ENCODE measurements around the gene SLC18A3.

The SLC18A3 gene

GRCh38 chr10:49629431-49629881 lies 19.3 kb downstream of the SLC18A3 start:
- no peak for DNase-seq

DNA sequence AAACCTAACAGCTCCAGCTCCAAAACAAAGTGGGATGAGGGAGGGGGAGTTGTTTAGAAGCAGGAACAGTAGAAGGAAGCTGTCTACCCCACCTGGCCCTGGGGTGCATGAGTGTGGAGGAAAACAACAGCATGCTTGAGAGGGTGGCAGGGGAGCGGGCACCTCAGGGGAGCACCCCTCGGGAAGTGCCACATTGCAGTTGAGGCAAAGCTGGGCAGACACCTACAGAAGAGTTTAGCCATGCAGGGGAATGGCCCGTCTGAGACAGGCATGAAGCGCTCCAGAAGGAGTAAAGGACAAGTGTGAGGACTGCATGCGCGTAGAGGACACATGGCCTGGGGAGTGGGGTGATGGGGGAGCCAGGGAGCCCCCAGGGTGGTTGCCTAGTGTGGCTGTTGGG lies 21.9 kb downstream of the SLC18A3 start:
- DNase-seq = no peak

GRCh38 chr10:49632406-49633317 lies 22.6 kb downstream of the SLC18A3 start:
- no peak for DNase-seq

- no peak for DNase-seq
Measured at GRCh38 chr10:49633327-49634068, 23.4 kb downstream of the SLC18A3 start.

DNA sequence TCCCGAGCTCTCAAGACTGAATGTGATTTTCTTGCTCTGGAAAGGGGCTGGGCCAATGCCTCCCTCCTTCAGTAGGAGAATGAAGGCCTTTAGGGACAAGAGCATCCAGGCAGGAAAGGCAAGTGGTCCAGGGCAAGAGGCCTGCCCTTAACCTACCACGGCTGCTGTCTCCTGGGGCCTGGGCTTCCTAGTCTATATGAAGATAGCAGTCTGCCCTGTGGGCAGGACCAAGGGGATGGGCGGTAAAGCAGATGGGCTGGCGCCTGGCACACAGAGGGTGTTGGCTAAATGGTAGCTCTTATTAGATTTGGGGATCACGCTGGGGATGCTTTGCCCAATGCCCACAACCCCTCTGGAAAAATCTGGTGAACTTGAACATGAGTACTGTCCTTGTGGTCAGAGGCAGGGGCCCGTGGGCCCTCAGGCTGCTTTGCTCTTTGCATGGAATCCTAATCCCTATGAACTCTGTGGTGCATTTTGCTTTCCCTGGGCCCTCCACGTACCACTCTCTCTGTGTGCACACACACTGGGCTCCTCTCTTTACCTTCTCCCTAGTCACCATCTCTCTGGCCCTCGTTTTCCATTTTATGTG lies 24.1 kb downstream of the SLC18A3 start:
- no peak for DNase-seq

DNA sequence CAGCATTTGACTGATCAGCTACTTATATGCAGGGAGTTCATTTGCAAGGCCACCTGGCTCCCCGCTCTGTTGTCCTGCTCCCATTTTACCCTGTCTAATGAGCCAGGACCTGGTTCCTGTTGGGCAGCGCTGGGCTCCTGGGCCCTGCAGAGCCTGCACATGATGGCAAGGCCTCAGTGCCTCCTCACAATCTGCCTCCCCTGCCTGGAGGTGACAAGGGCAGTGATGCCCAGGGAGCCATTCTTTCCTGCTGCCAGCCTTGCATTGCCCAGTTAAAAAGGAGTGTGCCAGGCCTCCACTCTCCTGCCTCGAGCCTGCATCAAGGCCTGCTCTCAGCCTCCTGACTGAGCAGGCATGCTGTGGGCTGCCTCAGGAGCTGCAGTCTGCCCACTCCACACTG lies 32.2 kb downstream of the SLC18A3 start:
- DNase-seq = no peak

GRCh38 chr10:49643241-49644034 lies 33.3 kb downstream of the SLC18A3 start:
- DNase-seq = no peak

DNA sequence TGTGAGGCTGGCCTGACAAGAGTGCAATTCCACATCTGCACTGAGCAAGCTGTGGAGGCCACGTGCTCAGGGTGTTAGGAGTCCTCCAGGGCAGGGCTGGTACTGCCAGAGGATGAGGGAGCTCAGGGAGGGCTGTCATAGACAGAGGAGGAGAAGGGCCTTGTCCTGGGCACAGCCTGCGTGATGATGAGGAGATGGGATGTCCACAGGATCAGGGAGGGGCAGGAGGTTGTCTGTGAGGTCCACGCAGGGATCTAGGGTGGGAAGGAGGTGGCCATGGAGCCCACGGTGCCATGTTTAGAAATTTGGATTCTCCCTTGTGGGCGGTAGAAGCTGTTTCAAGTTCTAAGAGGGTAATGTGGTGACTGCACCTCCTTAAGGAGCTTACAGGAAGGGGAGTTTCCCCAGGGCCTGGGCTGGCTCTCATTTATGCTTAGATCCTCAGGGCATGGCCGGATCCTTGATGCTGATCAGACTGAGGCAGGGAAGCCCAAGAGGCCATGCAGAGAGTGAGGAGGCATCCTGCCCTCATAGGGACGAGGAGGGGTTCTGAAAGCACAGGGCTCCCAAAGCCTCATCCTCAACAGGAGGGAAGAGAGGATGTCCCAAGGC lies 34.0 kb downstream of the SLC18A3 start:
- DNase-seq = no peak

DNA sequence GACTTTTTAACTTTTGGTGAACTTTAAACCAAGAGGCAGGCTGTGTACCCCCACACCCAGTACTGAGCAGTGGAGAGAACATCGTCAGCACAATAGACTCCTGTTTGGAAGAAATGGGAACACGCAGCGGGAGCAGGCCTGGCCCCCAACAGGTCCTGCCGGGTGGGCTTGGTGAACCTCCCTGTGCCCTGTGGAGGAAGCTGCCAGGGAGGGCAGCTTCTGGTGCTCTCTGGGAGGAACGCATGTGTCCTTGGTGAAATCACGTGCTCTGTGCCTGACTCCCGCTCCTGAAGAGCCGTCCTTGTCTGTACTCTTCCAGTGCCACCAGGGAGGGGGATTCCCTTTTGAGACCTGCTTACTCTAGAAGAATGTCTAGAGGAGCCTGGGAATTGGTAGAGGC lies 35.3 kb downstream of the SLC18A3 start:
- no peak for DNase-seq

DNA sequence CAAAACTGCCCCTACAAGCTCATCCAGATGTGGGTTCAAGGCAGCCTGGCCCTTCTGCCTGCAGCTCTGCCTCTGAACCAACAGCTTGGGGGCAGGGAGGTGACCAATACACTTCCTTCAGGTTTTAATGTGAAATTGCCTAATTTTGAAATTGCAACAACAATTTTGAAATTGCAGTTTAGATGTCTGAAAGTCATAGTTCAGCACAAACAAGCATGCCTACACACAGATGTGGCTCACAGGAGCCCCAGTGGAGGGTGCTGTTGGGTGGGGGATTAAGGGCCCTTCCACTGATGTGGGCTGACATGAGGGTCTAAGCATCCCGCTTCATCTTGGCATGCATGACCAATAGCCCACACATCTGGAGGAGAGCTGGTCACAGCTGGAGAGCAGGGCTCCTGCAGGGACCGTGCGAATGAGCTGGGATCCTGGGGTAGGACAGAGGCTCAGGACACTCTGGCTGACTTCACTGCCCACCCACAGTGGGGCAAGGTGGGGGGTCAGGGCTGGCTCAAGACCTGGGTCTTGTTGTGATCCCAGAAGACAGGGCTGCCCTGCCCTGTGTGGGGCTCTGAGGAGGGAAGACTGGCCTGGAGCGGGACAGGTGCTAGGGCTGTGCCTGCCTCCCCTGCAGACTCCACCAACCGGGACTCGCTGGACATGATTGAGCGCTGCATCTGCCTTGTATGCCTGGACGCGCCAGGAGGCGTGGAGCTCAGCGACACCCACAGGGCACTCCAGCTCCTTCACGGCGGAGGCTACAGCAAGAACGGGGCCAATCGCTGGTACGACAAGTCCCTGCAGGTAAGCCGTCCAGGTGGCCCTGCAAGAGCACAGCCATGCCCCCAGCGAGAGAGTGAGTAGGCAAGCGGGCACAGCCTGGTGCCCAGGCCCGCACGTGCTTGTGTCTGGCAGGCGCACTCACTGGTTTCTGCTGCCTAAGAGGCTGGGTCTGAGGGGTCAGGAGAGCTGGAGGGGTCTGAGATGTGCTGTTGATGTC lies 36.1 kb downstream of the SLC18A3 start:
- no peak for DNase-seq

GRCh38 chr10:49647554-49647953 lies 37.4 kb downstream of the SLC18A3 start:
- no peak for DNase-seq

DNA sequence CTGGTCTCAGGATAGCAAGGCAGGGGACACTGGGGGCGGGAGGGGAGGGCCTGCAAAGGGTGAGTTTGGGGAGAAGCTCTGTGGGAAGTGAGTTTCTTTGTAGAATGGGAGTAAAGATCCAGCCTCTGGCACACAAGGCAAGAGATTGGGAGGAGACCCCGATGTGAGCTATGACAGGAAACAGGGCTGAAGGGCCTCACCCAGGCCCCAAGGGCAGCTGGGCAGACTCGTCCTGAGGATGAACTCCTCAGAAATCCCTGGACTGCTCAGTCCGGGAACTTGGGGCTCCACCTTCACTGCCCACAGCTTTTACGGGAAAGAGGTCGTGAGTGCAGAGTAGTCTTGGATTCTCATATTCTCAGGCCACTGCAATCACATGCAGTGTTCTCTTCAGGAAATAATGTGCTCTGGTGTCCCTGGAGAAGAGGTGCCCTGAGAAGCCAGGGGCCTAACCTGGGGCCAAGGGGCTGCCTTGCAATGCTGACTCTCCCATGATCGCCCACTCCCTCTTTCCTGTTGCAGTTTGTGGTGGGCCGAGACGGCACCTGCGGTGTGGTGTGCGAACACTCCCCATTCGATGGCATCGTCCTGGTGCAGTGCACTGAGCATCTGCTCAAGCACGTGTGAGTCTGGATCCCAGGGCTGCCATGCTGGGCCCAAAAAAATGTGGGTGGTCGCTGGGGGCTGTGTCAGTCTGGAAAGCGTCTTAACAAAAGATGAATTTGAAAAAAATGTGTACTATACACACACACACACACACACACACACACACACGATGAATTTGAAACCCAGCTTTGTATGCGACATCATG lies 38.1 kb downstream of the SLC18A3 start:
- DNase-seq = no peak

DNA sequence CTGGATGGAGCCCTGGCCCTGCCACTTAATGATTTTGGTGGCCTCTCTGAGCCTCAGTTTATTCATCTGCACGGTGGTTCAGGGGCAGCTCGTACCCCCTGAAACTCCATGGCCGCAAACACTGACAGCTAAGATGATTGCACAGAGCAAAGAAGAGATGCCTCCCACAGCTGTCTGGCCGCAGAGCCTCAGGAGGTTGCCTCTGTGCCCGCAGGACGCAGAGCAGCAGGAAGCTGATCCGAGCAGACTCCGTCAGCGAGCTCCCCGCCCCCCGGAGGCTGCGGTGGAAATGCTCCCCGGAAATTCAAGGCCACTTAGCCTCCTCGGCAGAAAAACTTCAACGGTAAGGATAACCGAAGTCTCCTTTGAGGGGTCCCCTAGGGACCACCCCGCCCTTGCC lies 39.2 kb downstream of the SLC18A3 start:
- peak in 1 of 5 experiments; percentile 88 for DNase-seq

- DNase-seq = peak in 1 of 5 experiments; percentile 85
Measured at GRCh38 chr10:49649936-49650723, 40.0 kb downstream of the SLC18A3 start.

DNA sequence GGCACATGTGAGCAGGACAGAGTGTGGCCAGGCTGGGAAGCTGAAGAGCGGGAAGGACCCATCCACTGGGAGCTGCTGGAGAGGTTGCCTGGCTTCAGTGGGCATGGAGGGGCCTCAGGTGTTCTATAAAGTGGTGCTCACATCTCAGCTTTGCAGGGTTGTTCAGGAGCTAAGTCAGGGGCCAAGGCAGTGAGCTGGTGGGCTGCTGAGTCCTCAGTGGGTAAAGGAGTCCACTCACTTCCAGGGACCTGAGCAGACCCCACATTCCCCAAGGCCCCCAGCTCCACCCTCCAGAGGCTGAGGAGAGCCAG lies 40.6 kb downstream of the SLC18A3 start:
- DNase-seq = no peak

GRCh38 chr10:49651039-49651835 lies 41.1 kb downstream of the SLC18A3 start:
- DNase-seq = no peak

DNA sequence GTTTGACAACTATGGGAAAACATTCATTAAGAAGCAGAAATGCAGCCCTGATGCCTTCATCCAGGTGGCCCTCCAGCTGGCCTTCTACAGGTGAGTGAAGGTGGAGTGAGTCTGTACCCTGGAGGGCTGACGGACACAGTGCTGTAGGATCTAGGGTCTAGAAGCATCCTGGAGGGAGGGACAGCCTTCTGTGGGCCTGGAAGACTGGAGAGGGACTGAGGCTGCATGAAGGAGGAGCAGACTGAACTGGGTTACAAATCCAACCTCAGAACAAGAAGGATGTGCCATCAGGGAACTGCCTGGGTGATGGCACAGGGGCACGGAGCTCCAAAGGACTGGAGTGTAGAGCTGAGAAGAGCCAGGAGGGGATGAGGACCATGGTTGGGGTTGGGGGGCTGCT lies 41.8 kb downstream of the SLC18A3 start:
- DNase-seq = no peak

Data from T-helper 2 cell (primary cell).